A204.1 (cell line): ENCODE results near the gene MYO9A.

Experiments used
- FAIRE-seq: peaks from 2 replicates; lab custom pipeline; 2012; peaks lifted over from hg19 to GRCh38; lab: Jason Lieb, UNC

Gene MYO9A

GRCh38 chr15:72118017-72118978, at the start of gene MYO9A, which contains the start of gene SENP8:
TSS of gene MYO9A (minus strand) at chr15:72118150. CDS start at chr15:72046563, 71,587 bp downstream.
TSS of gene SENP8 (plus strand) at chr15:72118403. CDS start at chr15:72139624, 21,221 bp downstream.
- FAIRE-seq: peak; percentile 78

GRCh38 chr15:72167445-72167844, 49.5 kb upstream of the MYO9A start:
- FAIRE-seq: no peak

- FAIRE-seq: no peak
Measured at GRCh38 chr15:72166716-72167417, 48.9 kb upstream of the MYO9A start.

GRCh38 chr15:72163719-72164118, 45.8 kb upstream of the MYO9A start:
- FAIRE-seq: no peak

GRCh38 chr15:72162569-72162968, 44.6 kb upstream of the MYO9A start:
- no peak for FAIRE-seq

GRCh38 chr15:72161361-72162132, 43.6 kb upstream of the MYO9A start:
- FAIRE-seq: no peak

- FAIRE-seq: no peak
Measured at GRCh38 chr15:72160696-72161245, 42.8 kb upstream of the MYO9A start.

GRCh38 chr15:72156928-72157327, 39.0 kb upstream of the MYO9A start:
- FAIRE-seq: no peak

- FAIRE-seq: peak; percentile 94
Measured at GRCh38 chr15:72155635-72156616, 38.0 kb upstream of the MYO9A start.

- FAIRE-seq: no peak
Measured at GRCh38 chr15:72155003-72155621, 37.2 kb upstream of the MYO9A start.

GRCh38 chr15:72154316-72154715, 36.4 kb upstream of the MYO9A start:
- no peak for FAIRE-seq

GRCh38 chr15:72153269-72154000, 35.5 kb upstream of the MYO9A start:
- FAIRE-seq: no peak

GRCh38 chr15:72147418-72147817, 29.5 kb upstream of the MYO9A start:
- FAIRE-seq: no peak

- no peak for FAIRE-seq
Measured at GRCh38 chr15:72146934-72147333, 29.0 kb upstream of the MYO9A start.

- no peak for FAIRE-seq
Measured at GRCh38 chr15:72146221-72146620, 28.3 kb upstream of the MYO9A start.

- no peak for FAIRE-seq
Measured at GRCh38 chr15:72141171-72142084, 23.5 kb upstream of the MYO9A start.

GRCh38 chr15:72140088-72140487, 22.1 kb upstream of the MYO9A start:
- FAIRE-seq: no peak

GRCh38 chr15:72139667-72140066, 21.7 kb upstream of the MYO9A start:
- FAIRE-seq: no peak
